H9 (cell line): ENCODE measurements around the gene CACTIN. TPM values are rescaled to one million over a fixed set of nuclear protein-coding genes. Genes with fewer than 3 reads are reported as not detected.

ENCODE experiments used
- DNase-seq: peaks from one replicate; pipeline ENCODE4 v3.0.0-alpha.2; 2017
- H2AFZ ChIP-seq: one replicate; pipeline ENCODE4 v1.6.1; 2013; ENCODE audit warnings: mild to moderate bottlenecking, low read length, control low read depth, moderate library complexity
- H2AK5ac ChIP-seq: 2 replicates; pipeline ENCODE4 v1.6.1; 2013; ENCODE audit warnings: low read length, control low read depth, mixed read lengths; ENCODE audit not compliant: insufficient read length
- H2BK120ac ChIP-seq: one replicate; pipeline ENCODE4 v1.6.1; 2013; ENCODE audit warnings: low read depth, mild to moderate bottlenecking, low read length, control low read depth, inconsistent platforms; ENCODE audit not compliant: poor library complexity, severe bottlenecking
- H2BK12ac ChIP-seq: 2 replicates; pipeline ENCODE4 v1.6.1; 2013; ENCODE audit warnings: low read length, control low read depth, mixed read lengths, low read depth; ENCODE audit not compliant: insufficient read length
- H2BK15ac ChIP-seq: 2 replicates; pipeline ENCODE4 v1.6.1; 2013; ENCODE audit warnings: low read depth, low read length, control low read depth
- H2BK20ac ChIP-seq: one replicate; pipeline ENCODE4 v1.6.1; 2013; ENCODE audit warnings: low read depth, mild to moderate bottlenecking, low read length, control low read depth, inconsistent platforms; ENCODE audit not compliant: poor library complexity, severe bottlenecking
- H2BK5ac ChIP-seq: 2 replicates; pipeline ENCODE4 v1.6.1; 2013; ENCODE audit warnings: low read length, control low read depth, mixed read lengths; ENCODE audit not compliant: insufficient read length
- H3K14ac ChIP-seq: 2 replicates; pipeline ENCODE4 v1.6.1; 2013; ENCODE audit warnings: low read length, control low read depth; ENCODE audit not compliant: insufficient read depth
- H3K18ac ChIP-seq: 2 replicates; pipeline ENCODE4 v1.6.1; 2013; ENCODE audit warnings: low read depth, mild to moderate bottlenecking, mixed read lengths, low read length, control low read depth; ENCODE audit not compliant: insufficient read length
- H3K23ac ChIP-seq: 2 replicates; pipeline ENCODE4 v1.6.1; 2013; ENCODE audit warnings: low read length, control low read depth, mixed read lengths, low read depth; ENCODE audit not compliant: insufficient read length
- H3K23me2 ChIP-seq: 2 replicates; pipeline ENCODE4 v1.6.1; 2013; ENCODE audit warnings: low read depth, mild to moderate bottlenecking, mixed read lengths, low read length, control low read depth; ENCODE audit not compliant: insufficient read length, poor library complexity, severe bottlenecking
- H3K27ac ChIP-seq: 2 replicates; pipeline ENCODE4 v1.5.1; 2013; ENCODE audit warnings: low read length, control low read depth, mixed read lengths, low read depth; ENCODE audit not compliant: insufficient read length
- H3K27me3 ChIP-seq: 2 replicates; pipeline ENCODE4 v1.6.1; 2013; ENCODE audit warnings: low read length, control low read depth, inconsistent platforms; ENCODE audit not compliant: insufficient read depth
- H3K4ac ChIP-seq: 2 replicates; pipeline ENCODE4 v1.6.1; 2013; ENCODE audit warnings: low read depth, mild to moderate bottlenecking, control low read depth, inconsistent platforms, low read length, moderate library complexity
- H3K4me1 ChIP-seq: 2 replicates; pipeline ENCODE4 v1.6.1; 2013; ENCODE audit warnings: low read length, control low read depth, inconsistent platforms; ENCODE audit not compliant: insufficient read depth
- H3K4me2 ChIP-seq: 2 replicates; pipeline ENCODE4 v1.6.1; 2013; ENCODE audit warnings: low read length, control low read depth, mixed read lengths; ENCODE audit not compliant: insufficient read length, insufficient read depth
- H3K56ac ChIP-seq: 2 replicates; pipeline ENCODE4 v1.6.1; 2013; ENCODE audit warnings: low read depth, mild to moderate bottlenecking, mixed read lengths, low read length, control low read depth; ENCODE audit not compliant: insufficient read length
- H3K79me1 ChIP-seq: 2 replicates; pipeline ENCODE4 v1.6.1; 2013; ENCODE audit warnings: low read depth, mild to moderate bottlenecking, moderate library complexity, low read length, control low read depth, inconsistent platforms; ENCODE audit not compliant: insufficient read depth, poor library complexity, severe bottlenecking
- H3K79me2 ChIP-seq: 2 replicates; pipeline ENCODE4 v1.6.1; 2013; ENCODE audit warnings: low read length, control low read depth, inconsistent platforms; ENCODE audit not compliant: insufficient read depth
- H3K9ac ChIP-seq: 2 replicates; pipeline ENCODE4 v1.6.1; 2013; ENCODE audit warnings: low read length, control low read depth, mixed read lengths; ENCODE audit not compliant: insufficient read length; ENCODE audit errors: extremely low read depth
- H3K9me3 ChIP-seq: one replicate; pipeline ENCODE4 v1.6.1; 2013; ENCODE audit warnings: low read depth, low read length, inconsistent platforms; ENCODE audit not compliant: control insufficient read depth
- H3T11ph ChIP-seq: one replicate; pipeline ENCODE4 v1.6.1; 2013; ENCODE audit warnings: mild to moderate bottlenecking, low read length, control low read depth, inconsistent platforms
- H4K20me1 ChIP-seq: one replicate; pipeline ENCODE4 v1.6.1; 2013; ENCODE audit not compliant: control insufficient read depth, insufficient read length, insufficient read depth
- H4K5ac ChIP-seq: 2 replicates; pipeline ENCODE4 v1.6.1; 2013; ENCODE audit warnings: low read depth, mild to moderate bottlenecking, mixed read lengths, low read length, control low read depth; ENCODE audit not compliant: insufficient read length
- H4K8ac ChIP-seq: replicated peaks from 2 replicates; pipeline ENCODE4 v1.6.1; 2013; ENCODE audit warnings: low read length, control low read depth, mixed read lengths, low read depth; ENCODE audit not compliant: insufficient read length
- H4K91ac ChIP-seq: 2 replicates; pipeline ENCODE4 v1.6.1; 2013; ENCODE audit warnings: low read depth, mild to moderate bottlenecking, moderate library complexity, mixed read lengths, low read length, control low read depth; ENCODE audit not compliant: insufficient read length
- H3K27ac Mint-ChIP-seq, 3 experiments: 2 replicates in 2 of 3; 3 replicates in 1 of 3; pipeline ENCODE4 v1.8.0; 2020 to 2021; ENCODE audit warnings: mixed read lengths in 3 of 3, mild to moderate bottlenecking in 1 of 3, moderate library complexity in 1 of 3
- H3K27me3 Mint-ChIP-seq: 2 replicates; pipeline ENCODE4 v1.8.0; 2021; ENCODE audit warnings: low read depth, mild to moderate bottlenecking, moderate library complexity, mixed read lengths
- H3K36me3 Mint-ChIP-seq, 3 experiments: 2 replicates in 2 of 3; 3 replicates in 1 of 3; pipeline ENCODE4 v1.8.0; 2020 to 2021; ENCODE audit warnings: low read depth in 3 of 3, mixed read lengths in 3 of 3; ENCODE audit not compliant: insufficient read depth in 1 of 3
- H3K4me1 Mint-ChIP-seq, 2 experiments: 2 replicates each; pipeline ENCODE4 v1.8.0; 2020; ENCODE audit warnings: mixed read lengths in 2 of 2
- H3K4me3 Mint-ChIP-seq, 2 experiments: 2 replicates in 1 of 2; 3 replicates in 1 of 2; pipeline ENCODE4 v1.8.0; 2020 to 2021; ENCODE audit warnings: mild to moderate bottlenecking in 2 of 2, mixed read lengths in 2 of 2, moderate library complexity in 1 of 2
- H3K9me3 Mint-ChIP-seq, 2 experiments: 2 replicates in 1 of 2; 3 replicates in 1 of 2; pipeline ENCODE4 v1.8.0; 2020; ENCODE audit warnings: mild to moderate bottlenecking in 2 of 2, mixed read lengths in 2 of 2, moderate library complexity in 1 of 2
- WGBS: extraction: QIAGEN DNeasy Blood & Tissue Kit; methylation state at CpG from one replicate; pipeline ENCODE4 v1.1.7; 2013; ENCODE audit warnings: missing lambda C conversion rate, low lambda C conversion rate, mixed read lengths; ENCODE audit not compliant: insufficient read length; ENCODE audit errors: extremely low coverage; 5-methylcytosine and 5-hydroxymethylcytosine counted together
- total RNA-seq: library from RNA; stranded (reverse); gene quantifications from 2 replicates; pipeline ENCODE4 v1.2.1, GENCODE V29; 2021
- TF ChIP-seq, protein P1 (sequence below): fragments of 200-600 bp; sonication (generic); conservative IDR thresholded peaks from 3 replicates; pipeline ENCODE4 v1.8.0; 2021; ENCODE audit warnings: antibody characterized with exemption, mild to moderate bottlenecking

The CACTIN gene
- total RNA-seq, 1 experiment from 2014 or later = 37.3 TPM

DNA sequence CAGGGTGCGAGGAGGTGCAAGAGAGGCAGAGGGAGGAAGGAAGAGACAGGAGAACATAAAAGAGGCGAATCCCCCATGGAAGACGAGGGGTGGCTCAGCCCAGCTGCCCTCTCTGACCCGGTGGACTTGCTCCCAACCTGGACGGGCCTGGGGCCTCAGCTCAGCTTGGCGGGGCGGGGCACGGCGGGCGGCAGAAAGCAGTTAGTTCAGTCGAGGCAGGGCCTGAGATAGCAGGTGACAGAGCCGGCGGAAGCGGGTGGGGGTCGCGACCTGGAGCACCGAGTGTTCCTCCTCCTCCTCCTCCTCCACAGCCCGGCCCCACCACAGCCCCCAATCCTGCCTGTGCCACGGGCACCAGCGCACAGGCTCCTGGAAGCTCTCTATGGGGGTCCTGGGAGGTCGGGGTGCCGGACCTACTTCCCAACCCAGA lies 7.0 kb upstream of the CACTIN start:
- no peak overlapping the region for H3K27ac ChIP-seq
- no peak overlapping the region for H2AFZ ChIP-seq
- H2BK5ac ChIP-seq = no peak overlapping the region
- H3K4me3 Mint-ChIP-seq = no peak overlapping the region
- TF ChIP-seq, protein P1, sequence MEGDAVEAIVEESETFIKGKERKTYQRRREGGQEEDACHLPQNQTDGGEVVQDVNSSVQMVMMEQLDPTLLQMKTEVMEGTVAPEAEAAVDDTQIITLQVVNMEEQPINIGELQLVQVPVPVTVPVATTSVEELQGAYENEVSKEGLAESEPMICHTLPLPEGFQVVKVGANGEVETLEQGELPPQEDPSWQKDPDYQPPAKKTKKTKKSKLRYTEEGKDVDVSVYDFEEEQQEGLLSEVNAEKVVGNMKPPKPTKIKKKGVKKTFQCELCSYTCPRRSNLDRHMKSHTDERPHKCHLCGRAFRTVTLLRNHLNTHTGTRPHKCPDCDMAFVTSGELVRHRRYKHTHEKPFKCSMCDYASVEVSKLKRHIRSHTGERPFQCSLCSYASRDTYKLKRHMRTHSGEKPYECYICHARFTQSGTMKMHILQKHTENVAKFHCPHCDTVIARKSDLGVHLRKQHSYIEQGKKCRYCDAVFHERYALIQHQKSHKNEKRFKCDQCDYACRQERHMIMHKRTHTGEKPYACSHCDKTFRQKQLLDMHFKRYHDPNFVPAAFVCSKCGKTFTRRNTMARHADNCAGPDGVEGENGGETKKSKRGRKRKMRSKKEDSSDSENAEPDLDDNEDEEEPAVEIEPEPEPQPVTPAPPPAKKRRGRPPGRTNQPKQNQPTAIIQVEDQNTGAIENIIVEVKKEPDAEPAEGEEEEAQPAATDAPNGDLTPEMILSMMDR = no peak
- no peaks in the 10 kb centered on the region for H3K27me3 Mint-ChIP-seq
- no peak overlapping the region for H3K56ac ChIP-seq
- no peak overlapping the region for H3K4me2 ChIP-seq
- H3K27ac Mint-ChIP-seq = no peak overlapping the region
- no peak overlapping the region for H4K5ac ChIP-seq
- no peak overlapping the region for H2BK12ac ChIP-seq
- WGBS = no CpG with 5 or more reads among the region's 22 CpGs
- H4K91ac ChIP-seq = no peak overlapping the region
- no peaks in the 10 kb centered on the region for H3K4me1 Mint-ChIP-seq
- no peaks in the 10 kb centered on the region for H3K4me1 ChIP-seq
- no peaks in the 10 kb centered on the region; a peak in 1 of 5 replicates for H3K9me3 Mint-ChIP-seq
- H3K18ac ChIP-seq = no peak overlapping the region
- no peaks in the 10 kb centered on the region for H3K23me2 ChIP-seq
- no peaks in the 10 kb centered on the region for H4K20me1 ChIP-seq
- H3K9me3 ChIP-seq = no peaks in the 10 kb centered on the region
- no peak overlapping the region for H2AK5ac ChIP-seq
- no peaks in the 10 kb centered on the region for H3K79me1 ChIP-seq
- peaks cover 2 to 10% (median 10%) of the 10 kb centered on the region in 3 experiments; a peak in 6 of 7 replicates for H3K36me3 Mint-ChIP-seq
- H3K27me3 ChIP-seq = no peaks in the 10 kb centered on the region
- no peak overlapping the region for H3K4ac ChIP-seq
- H3K14ac ChIP-seq = no peak overlapping the region
- no peak overlapping the region for H2BK120ac ChIP-seq
- no peak overlapping the region for H2BK20ac ChIP-seq
- H3K23ac ChIP-seq = no peak overlapping the region
- no peak overlapping the region for H4K8ac ChIP-seq
- no peak overlapping the region for H2BK15ac ChIP-seq
- no peak overlapping the region for H3K9ac ChIP-seq
- no peak overlapping the region for H3T11ph ChIP-seq
- no peaks in the 10 kb centered on the region for H3K79me2 ChIP-seq
- DNase-seq = no peak
